HCT116 (cell line): ENCODE measurements around the gene PRRT2. TPM values are rescaled to one million over a fixed set of nuclear protein-coding genes. Genes with fewer than 3 reads are reported as not detected.

Experiments
- ATAC-seq: fragments of 200-7000 bp; cut with Tn5 transposase; 2 replicates; pipeline ENCODE4 v1.9.1; 2020; ENCODE audit warnings: mild to moderate bottlenecking, moderate library complexity
- BruUV-seq: library from RNA; stranded (reverse); fragments of 400-500 nt; replicated peaks from 2 replicates; lab custom pipeline; 2021; lab: Mats Ljungman, UMichigan
- CTCF ChIA-PET: fragments of 300-600 bp; sonication (Branson Sonifier 250); formaldehyde crosslinking; loops from one replicate; lab custom pipeline; 2021; ENCODE audit warnings: antibody characterized with exemption; lab: Charles Lee
- POLR2A ChIA-PET: fragments of 300-600, 350-600 bp; sonication (Branson Sonifier 250); formaldehyde crosslinking; loops from one replicate; lab custom pipeline; 2021; ENCODE audit warnings: antibody characterized with exemption; lab: Charles Lee
- RAD21 ChIA-PET, 2 experiments: fragments of 300-600 bp; sonication (Branson Sonifier 250); formaldehyde crosslinking; loops; one replicate each; lab custom pipeline; 2023; ENCODE audit warnings: low total read pairs in 2 of 2; ENCODE audit not compliant: uncharacterized antibody in 2 of 2, unreplicated experiment in 2 of 2, low non-redundant PET in 1 of 2; lab: Charles Lee
- DNase-seq: peaks from one replicate; pipeline ENCODE4 v3.0.0-alpha.2; 2010; ENCODE audit warnings: low read depth, low spot score
- H2AFZ ChIP-seq: fragments of 200-600 bp; shearing (Covaris generic), sonication (generic); 2 replicates; pipeline ENCODE4 v1.6.1; 2017; ENCODE audit warnings: low read depth, mixed run types, mixed read lengths, antibody characterized with exemption, low read length; ENCODE audit not compliant: poor library complexity, severe bottlenecking
- H3K27ac ChIP-seq: 2 replicates; pipeline ENCODE4 v1.5.1; 2012; ENCODE audit warnings: low read depth, low read length
- H3K27me3 ChIP-seq: fragments of 200-600 bp; sonication (generic); 2 replicates; pipeline ENCODE4 v1.6.1; 2016; ENCODE audit warnings: mixed run types, low read length, mixed read lengths; ENCODE audit not compliant: insufficient read depth
- H3K36me3 ChIP-seq, 2 experiments: fragments of 200-500 bp in 1 of 2; fragments of 200-600 bp in 1 of 2; sonication (Bioruptor generic) in 1 of 2; sonication (generic) in 1 of 2; 2 replicates each; pipeline versions ENCODE4 v1.5.1 to v1.6.1; 2014 to 2016; ENCODE audit warnings: low read length in 2 of 2, inconsistent platforms in 1 of 2, mixed read lengths in 1 of 2, mixed run types in 1 of 2; ENCODE audit not compliant: insufficient read depth in 2 of 2, control insufficient read depth in 1 of 2
- H3K4me1 ChIP-seq, 2 experiments: fragments of 200-600 bp in 1 of 2; sonication (generic) in 1 of 2; 2 replicates each; pipeline versions ENCODE4 v1.5.1 to v1.6.1; 2012 to 2017; ENCODE audit warnings: low read length in 2 of 2, inconsistent platforms in 1 of 2, mild to moderate bottlenecking in 1 of 2, mixed read lengths in 1 of 2, mixed run types in 1 of 2, moderate library complexity in 1 of 2; ENCODE audit not compliant: insufficient read depth in 2 of 2, control insufficient read depth in 1 of 2
- H3K4me2 ChIP-seq: fragments of 200-600 bp; sonication (generic); 2 replicates; pipeline ENCODE4 v1.6.1; 2017; ENCODE audit warnings: mixed run types, low read length, mixed read lengths
- H3K4me3 ChIP-seq, 2 experiments: fragments of 200-600 bp in 1 of 2; sonication (generic) in 1 of 2; replicated peaks in 1 of 2; 2 replicates each; pipeline ENCODE4 v1.5.1; 2011 to 2016; ENCODE audit warnings: low read length in 2 of 2, control low read depth in 1 of 2, low read depth in 1 of 2, mild to moderate bottlenecking in 1 of 2, mixed read lengths in 1 of 2, mixed run types in 1 of 2
- H3K79me2 ChIP-seq: fragments of 200-600 bp; sonication (generic); 2 replicates; pipeline ENCODE4 v1.6.1; 2017; ENCODE audit warnings: mild to moderate bottlenecking, mixed run types, low read length, moderate library complexity, mixed read lengths; ENCODE audit not compliant: insufficient read depth
- H3K9ac ChIP-seq: fragments of 200-600 bp; sonication (generic); 2 replicates; pipeline ENCODE4 v1.6.1; 2016; ENCODE audit warnings: low read length, mixed read lengths
- H3K9me2 ChIP-seq: fragments of 200-600 bp; sonication (generic), shearing (Covaris generic); 2 replicates; pipeline ENCODE4 v1.6.1; 2017; ENCODE audit warnings: mixed run types, mild to moderate bottlenecking, moderate library complexity; ENCODE audit not compliant: insufficient read depth
- H3K9me3 ChIP-seq, 2 experiments: fragments of 200-500 bp in 1 of 2; fragments of 200-600 bp in 1 of 2; sonication (Bioruptor generic) in 1 of 2; sonication (generic) in 1 of 2; 2 replicates each; pipeline ENCODE4 v1.6.1; 2014 to 2017; ENCODE audit warnings: low read length in 2 of 2, mixed read lengths in 2 of 2, inconsistent platforms in 1 of 2, low read depth in 1 of 2, mild to moderate bottlenecking in 1 of 2, mixed run types in 1 of 2, moderate library complexity in 1 of 2; ENCODE audit not compliant: control insufficient read depth in 1 of 2, insufficient read depth in 1 of 2
- H4K20me1 ChIP-seq: fragments of 200-600 bp; sonication (generic), shearing (Covaris generic); 2 replicates; pipeline ENCODE4 v1.6.1; 2017; ENCODE audit warnings: mixed run types, mild to moderate bottlenecking, moderate library complexity; ENCODE audit not compliant: insufficient read depth
- CEBPB ChIP-seq: IDR thresholded peaks from 2 replicates; pipeline ENCODE4 v1.6.1; 2012; ENCODE audit warnings: low read depth
- EGR1 ChIP-seq: IDR thresholded peaks from 2 replicates; pipeline ENCODE4 v1.6.1; 2012; ENCODE audit warnings: low read depth
- FOSL1 ChIP-seq: IDR thresholded peaks from 2 replicates; pipeline ENCODE4 v1.6.1; 2012; ENCODE audit warnings: low read depth
- MAX ChIP-seq: IDR thresholded peaks from 2 replicates; pipeline ENCODE4 v1.6.1; 2012
- POLR2AphosphoS5 ChIP-seq: IDR thresholded peaks from 2 replicates; pipeline ENCODE4 v1.6.1; 2011; ENCODE audit warnings: mild to moderate bottlenecking, low read depth, low read length, moderate library complexity
- SIN3A ChIP-seq: IDR thresholded peaks from 2 replicates; pipeline ENCODE4 v1.6.1; 2012; ENCODE audit warnings: low read depth
- SRF ChIP-seq: IDR thresholded peaks from 2 replicates; pipeline ENCODE4 v1.6.1; 2012; ENCODE audit warnings: low read depth
- ZNF274 ChIP-seq: fragments of 200-500 bp; sonication (Bioruptor generic); IDR thresholded peaks from 2 replicates; pipeline ENCODE4 v1.6.1; 2014; ENCODE audit warnings: mild to moderate bottlenecking, low read depth, low read length, inconsistent platforms
- intact Hi-C: fragments of 100-400 bp; cut with micrococcal nuclease; formaldehyde crosslinking; loops from 2 replicates; pipeline ENCODE4 v1.10.0; 2022
- total RNA-seq: library from RNA; stranded (reverse); gene quantifications from one replicate; pipeline ENCODE4 v1.2.1, GENCODE V29; 2021; ENCODE audit not compliant: unreplicated experiment

Gene PRRT2
- total RNA-seq, 1 experiment from 2014 or later = 4.0 TPM

- POLR2A ChIA-PET = no interaction called here
These were observed 40.7 kb downstream of the PRRT2 start for GRCh38 chr16:29852654-29853053.

GRCh38 chr16:29854520-29855100 lies 42.6 kb downstream of the PRRT2 start:
- Histone ChIP-seq H3K27ac (no peak overlapping the region), H3K4me2 (no peak overlapping the region), H3K4me1 (no peaks in the 10 kb centered on the region; a peak in 1 of 4 replicates), H3K4me3 (no peak overlapping the region), H3K9me2 (no peaks in the 10 kb centered on the region), H3K27me3 (no peaks in the 10 kb centered on the region), H4K20me1 (no peaks in the 10 kb centered on the region), H2AFZ (no peak overlapping the region), H3K79me2 (no peaks in the 10 kb centered on the region), H3K9ac (no peak overlapping the region), H3K36me3 (peaks cover 4 to 9% of the 10 kb centered on the region in 2 experiments; a peak in 3 of 4 replicates), H3K9me3 (no peaks in the 10 kb centered on the region)
- RAD21 ChIA-PET = no interaction called here
- BruUV-seq = no TSS peak
- POLR2A ChIA-PET = no interaction called here
- ATAC-seq = no peak
- CTCF ChIA-PET = no interaction called here
- intact Hi-C loops = no loop called here
- no peak for TF ChIP-seq SIN3A
- DNase-seq = no peak

More at GRCh38 chr16:29852654-29853053, 40.7 kb downstream of the PRRT2 start:
- BruUV-seq = no TSS peak
- Histone ChIP-seq H3K36me3 (no peaks in the 10 kb centered on the region), H3K4me1 (peaks cover 0 to 5% of the 10 kb centered on the region in 2 experiments; a peak in 3 of 4 replicates), H3K9me3 (no peaks in the 10 kb centered on the region), H2AFZ (no peak overlapping the region), H3K79me2 (no peaks in the 10 kb centered on the region), H3K27me3 (no peaks in the 10 kb centered on the region), H3K9ac (no peak overlapping the region), H3K4me3 (no peak overlapping the region), H4K20me1 (no peaks in the 10 kb centered on the region), H3K27ac (no peak overlapping the region), H3K9me2 (no peaks in the 10 kb centered on the region)
- ChIA-PET RAD21 (no interaction called here), CTCF (no interaction called here)
- ATAC-seq = no peak
- DNase-seq = no peak
- intact Hi-C loops = no loop called here
- TF ChIP-seq ZNF274 = no peak
- no peak for TF ChIP-seq MAX
- no peak for TF ChIP-seq POLR2AphosphoS5
- TF ChIP-seq FOSL1 = no peak
- TF ChIP-seq EGR1 = no peak
- TF ChIP-seq SRF = no peak
- no peak for TF ChIP-seq CEBPB
- TF ChIP-seq, all 23 proteins: peak for 0
- H3K4me2 ChIP-seq = no peak overlapping the region
